OCI-M1 (cell line): ENCODE data around the gene GDF7.

Experiments used
- DNase-seq: peaks from one replicate; lab custom pipeline; 2025; lab: John Stamatoyannopoulos, UW

The GDF7 gene

DNA sequence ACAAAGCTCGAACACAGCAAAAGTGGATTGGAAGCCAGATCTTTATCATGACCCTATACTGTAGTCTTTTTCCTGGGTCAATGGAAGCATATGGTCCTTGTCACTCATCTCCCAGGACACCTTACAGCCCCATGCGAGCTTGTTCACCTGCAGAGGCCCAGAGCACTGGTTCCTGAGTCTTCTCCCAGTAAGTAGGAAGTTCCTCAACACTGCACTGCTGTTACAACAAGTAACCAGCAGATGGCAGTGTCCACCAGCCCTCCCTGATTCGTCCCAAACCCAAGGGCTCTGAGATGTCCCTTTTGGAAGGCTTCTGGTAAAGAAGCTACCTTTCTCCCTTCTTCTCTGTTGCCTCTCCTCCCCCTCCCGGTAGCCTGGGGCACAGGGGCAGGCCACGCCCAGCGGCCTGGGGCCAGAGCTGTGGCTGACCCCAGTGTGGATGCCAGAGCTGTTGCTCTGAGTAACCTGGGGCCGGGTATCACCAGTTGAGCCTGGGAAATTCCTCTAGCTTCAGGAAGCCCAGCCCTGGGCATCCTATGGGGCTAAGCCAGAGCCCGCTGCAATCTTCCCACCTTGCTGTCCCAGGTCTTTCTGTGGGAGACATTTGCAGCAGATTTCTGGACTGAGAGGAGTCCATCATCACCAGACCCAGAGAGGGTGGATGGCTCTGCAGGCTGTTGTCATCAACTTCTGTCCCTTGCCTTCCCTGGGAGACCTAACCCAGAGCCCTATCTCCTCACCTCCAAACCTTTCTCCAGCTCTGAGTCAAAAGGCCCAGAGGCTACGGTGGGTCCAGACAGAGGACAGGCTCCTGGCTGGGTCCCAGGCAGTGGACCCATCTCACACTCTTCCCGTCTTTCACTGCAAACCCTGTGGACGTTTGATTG lies 5.3 kb upstream of the GDF7 start:
- DNase-seq, result peak; percentile 78

GRCh38 chr2:20662308-20662937 lies 4.5 kb upstream of the GDF7 start:
- DNase-seq, result no peak

GRCh38 chr2:20663196-20664070 lies 3.5 kb upstream of the GDF7 start:
- DNase-seq, result no peak

- no peak for DNase-seq
These were observed 2.9 kb upstream of the GDF7 start for GRCh38 chr2:20664071-20664390.

DNA sequence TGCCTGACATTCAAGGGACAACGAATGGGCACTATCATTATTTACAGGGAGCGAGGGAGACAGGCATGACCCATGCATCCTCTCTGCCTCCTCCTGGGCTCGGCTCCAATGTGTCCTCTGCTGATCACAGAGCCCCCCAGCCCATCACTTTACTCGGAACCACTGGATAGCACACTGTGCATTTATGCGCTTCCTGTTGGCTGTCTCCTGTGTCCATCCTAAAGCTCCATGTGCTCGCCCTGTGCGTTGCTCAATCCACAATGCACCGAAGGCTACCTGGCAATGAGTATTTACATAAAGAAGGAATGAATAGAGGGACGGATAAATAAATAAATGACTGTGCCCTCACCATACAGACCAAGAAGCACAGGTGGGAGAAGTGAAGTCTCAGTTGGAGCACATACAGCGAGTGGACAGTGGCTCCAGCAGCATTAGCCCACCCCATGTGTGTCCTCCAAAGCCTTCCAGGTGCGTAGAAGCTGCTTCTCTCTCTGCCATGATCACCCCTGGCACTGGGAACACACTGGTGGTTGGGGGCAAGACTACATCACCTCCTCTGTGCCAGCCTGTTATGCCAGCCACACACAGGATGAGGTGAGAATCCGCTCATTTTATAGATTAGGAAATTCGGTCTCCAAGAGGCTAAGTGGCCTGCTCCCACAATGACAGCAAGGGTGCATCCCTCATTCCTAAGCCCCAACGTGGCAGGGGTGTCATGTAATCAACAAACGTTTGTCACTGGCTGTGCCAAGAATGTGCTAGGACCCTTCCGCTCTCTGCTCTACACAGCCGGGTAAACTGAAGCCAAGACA lies 2.3 kb upstream of the GDF7 start:
- no peak for DNase-seq

DNA sequence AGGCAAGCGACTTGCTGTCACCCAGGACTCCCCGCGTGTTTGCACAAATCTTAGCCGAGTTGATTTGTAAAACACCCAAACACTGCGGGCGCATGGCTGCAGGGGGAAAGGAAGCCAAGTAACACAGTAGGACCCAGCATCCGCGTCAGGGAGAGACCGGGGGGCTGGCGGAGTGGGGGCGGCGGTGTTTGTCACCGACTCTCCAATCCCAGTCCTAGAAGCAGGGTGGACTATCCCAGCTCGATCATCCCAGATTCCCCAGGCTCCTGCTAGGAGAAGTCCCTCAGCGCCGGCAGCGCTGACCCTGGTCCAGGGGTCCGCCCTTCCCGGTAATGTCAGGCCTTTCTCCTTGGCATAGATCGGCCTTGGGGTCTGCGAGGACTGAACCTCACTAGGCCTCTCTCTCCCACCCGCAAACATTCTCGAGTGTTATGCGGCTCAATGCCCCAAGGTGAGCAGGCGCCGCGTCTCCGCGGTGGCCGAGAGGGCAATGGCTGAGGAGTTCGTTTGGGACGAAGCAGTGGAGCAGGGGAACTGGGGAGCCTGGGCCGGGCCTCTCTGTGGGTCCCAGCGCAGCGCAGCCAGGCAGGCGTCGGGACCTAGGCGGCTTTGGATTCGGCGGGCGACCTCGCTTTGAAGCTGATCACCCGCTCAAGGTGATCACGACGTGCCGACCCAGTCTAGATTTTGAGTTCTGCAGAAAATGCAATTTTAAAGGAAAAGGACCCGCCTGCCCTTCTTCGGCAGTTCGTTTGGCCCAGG lies 1.5 kb upstream of the GDF7 start:
- no peak for DNase-seq

GRCh38 chr2:20666005-20666303 lies 990 bp upstream of the GDF7 start:
- DNase-seq, result no peak

DNA sequence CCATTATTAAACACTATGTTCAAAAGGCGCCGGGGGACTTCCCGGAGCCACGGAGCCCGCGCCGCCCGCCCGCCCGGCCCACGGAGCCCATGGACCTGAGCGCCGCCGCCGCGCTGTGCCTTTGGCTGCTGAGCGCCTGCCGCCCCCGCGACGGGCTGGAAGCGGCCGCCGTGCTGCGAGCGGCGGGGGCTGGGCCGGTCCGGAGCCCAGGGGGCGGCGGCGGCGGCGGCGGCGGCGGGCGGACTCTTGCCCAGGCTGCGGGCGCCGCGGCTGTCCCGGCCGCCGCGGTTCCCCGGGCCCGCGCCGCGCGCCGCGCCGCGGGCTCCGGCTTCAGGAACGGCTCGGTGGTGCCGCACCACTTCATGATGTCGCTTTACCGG lies 197 bp downstream of the GDF7 start:
- no peak for DNase-seq

DNA sequence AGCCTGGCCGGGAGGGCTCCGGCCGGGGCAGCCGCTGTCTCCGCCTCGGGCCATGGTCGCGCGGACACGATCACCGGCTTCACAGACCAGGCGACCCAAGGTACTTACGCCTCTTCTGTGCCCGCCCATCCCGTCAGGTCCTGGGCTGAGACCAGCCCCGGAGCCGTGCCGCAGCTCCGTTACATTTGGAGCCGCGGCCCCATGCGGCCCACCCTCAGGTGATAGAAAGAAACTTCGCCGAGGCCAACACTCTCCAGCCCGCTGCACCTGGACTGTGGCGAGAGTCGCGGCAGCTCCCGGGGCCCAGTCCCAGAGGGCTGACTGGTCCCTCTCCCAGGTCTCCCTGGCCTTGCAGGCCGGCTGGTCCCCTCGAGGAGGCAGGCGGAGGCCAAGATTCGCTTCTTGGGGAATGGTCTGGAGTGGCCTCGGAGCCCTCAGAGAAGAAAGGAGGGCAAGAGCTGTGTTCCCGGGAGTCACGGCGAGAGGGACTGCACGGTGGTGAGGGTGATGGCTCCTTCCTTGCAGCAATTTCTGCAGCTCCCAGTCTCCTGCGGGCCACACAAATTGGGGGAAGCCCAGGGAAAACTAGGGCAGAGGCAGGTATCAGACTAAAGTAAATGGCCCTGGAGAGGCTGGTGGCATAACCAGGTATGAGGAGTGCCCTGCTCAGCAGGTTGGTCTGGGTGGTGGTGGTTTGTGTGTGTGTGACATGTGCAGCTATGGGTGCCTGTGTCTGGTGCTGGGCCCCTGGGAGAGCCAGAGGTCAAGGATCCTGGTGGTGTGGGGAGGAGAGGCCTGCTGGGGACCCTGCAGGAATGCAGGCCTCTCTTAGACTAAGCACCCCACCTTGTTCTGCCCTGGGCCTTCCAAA lies 822 bp downstream of the GDF7 start:
- DNase-seq, result no peak

DNA sequence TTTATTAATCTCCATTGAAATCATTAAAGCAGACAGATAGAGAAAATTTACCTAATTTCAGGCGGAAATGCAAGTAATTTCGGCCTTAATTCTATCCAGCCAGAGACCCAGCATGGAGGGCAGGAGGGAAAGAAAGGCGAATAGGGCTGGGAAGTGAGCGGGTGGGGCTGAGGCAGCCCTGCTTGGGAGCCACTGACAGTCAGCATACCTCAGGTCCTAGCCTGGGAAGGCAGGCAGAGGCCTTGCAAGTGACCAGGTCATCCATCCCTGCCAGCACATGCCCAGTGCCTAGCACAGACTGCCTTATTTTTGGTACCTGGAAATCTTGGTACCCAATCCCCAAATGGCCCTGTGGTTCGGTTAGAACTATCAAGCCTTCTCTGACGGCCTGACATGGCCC lies 1.5 kb downstream of the GDF7 start:
- no peak for DNase-seq

GRCh38 chr2:20668871-20669475 lies 2.0 kb downstream of the GDF7 start:
- DNase-seq, result no peak

- no peak for DNase-seq
These were observed 2.8 kb downstream of the GDF7 start for GRCh38 chr2:20669562-20670314.

GRCh38 chr2:20670315-20671035 lies 3.5 kb downstream of the GDF7 start:
- DNase-seq, result no peak

DNA sequence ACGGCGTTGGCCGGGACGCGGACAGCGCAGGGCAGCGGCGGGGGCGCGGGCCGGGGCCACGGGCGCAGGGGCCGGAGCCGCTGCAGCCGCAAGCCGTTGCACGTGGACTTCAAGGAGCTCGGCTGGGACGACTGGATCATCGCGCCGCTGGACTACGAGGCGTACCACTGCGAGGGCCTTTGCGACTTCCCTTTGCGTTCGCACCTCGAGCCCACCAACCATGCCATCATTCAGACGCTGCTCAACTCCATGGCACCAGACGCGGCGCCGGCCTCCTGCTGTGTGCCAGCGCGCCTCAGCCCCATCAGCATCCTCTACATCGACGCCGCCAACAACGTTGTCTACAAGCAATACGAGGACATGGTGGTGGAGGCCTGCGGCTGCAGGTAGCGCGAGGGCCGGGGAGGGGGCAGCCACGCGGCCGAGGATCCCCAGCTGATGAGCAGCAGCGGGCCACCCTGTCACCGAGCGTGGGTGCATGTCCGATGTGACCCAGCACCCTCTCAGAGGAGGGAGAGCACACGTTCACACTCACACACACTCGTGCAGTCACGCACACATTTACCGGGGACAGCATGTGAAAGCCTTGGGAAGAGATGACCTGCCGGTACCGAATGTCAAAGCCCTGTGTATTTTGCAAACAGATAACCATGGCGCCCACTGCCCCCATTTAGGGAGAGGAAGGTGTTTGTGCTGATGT lies 4.2 kb downstream of the GDF7 start:
- no peak for DNase-seq

DNA sequence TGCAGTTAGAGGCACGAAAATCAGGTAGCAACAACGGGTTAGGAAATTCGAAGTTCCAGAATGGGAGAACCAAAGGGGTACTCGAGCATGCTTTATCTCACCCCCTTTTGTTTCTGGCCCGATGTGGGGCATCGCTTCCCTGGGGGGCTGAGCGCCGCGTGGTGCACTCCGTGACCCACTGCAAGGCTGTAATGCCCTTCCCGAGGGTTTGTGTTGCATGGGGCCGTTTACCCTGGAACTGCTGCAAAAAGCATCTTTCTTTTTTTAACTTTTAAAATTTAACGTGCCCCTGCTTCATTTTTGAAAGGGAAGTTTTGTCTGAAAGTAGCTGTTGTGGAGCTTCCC lies 4.8 kb downstream of the GDF7 start:
- no peak for DNase-seq

DNA sequence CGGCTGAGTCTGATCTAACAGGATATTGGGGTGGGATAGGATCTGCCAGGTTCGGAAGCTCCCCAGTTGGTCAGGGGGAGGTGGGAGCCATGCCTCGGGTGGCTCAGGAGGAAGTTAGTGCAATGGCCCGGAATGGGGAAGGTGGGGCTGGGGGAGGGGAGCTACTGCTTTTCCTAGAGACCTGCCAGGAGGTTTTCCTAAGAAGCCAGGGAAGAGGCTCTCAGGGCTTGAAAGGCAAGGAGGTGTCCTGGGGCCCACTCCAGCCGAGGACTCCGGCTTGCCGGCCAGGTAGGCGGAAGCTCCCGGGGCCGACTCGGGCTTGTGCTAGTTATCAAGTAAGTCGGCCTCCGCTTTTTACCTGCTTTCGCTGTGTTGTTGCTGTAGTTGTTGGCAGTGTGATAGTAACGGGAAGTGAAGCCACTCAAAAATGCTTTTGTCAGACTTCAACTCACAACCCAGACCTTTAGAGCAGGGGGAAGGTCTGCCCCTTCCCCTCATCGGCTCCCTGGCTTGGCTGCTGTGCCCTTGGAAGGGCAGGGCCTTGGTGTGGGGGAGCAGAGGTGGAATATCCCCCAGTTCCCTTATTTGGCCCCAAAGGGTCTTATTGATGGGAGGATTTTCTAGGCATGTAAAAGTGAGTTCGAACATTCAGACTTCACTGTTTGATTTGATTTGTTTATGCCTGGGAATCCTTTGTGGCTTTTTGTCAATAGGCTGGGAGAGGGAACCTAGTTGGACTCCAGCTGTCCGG lies 5.4 kb downstream of the GDF7 start:
- no peak for DNase-seq

GRCh38 chr2:20673686-20674308 lies 6.9 kb downstream of the GDF7 start:
- DNase-seq, result no peak
